VCaP (cell line): ENCODE results near the gene COG2.
"Not testable (repeated sequence)": the region's sequence is repeated elsewhere in the genome, so short reads cannot be mapped to it uniquely, and the experiment has no call there.

Experiments
- H3K27ac ChIP-seq: fragments of 450-650 bp; 2 replicates; pipeline ENCODE4 v1.5.1; 2017
- TF ChIP-seq, protein P1 (sequence below): fragments of 450-650 bp; conservative IDR thresholded peaks from 2 replicates; pipeline ENCODE4 v1.5.1; 2017; ENCODE audit warnings: mild to moderate bottlenecking, moderate library complexity

The COG2 gene

GRCh38 chr1:230694991-230695390 lies 52.7 kb downstream of the COG2 start:
- TF ChIP-seq, protein P1, sequence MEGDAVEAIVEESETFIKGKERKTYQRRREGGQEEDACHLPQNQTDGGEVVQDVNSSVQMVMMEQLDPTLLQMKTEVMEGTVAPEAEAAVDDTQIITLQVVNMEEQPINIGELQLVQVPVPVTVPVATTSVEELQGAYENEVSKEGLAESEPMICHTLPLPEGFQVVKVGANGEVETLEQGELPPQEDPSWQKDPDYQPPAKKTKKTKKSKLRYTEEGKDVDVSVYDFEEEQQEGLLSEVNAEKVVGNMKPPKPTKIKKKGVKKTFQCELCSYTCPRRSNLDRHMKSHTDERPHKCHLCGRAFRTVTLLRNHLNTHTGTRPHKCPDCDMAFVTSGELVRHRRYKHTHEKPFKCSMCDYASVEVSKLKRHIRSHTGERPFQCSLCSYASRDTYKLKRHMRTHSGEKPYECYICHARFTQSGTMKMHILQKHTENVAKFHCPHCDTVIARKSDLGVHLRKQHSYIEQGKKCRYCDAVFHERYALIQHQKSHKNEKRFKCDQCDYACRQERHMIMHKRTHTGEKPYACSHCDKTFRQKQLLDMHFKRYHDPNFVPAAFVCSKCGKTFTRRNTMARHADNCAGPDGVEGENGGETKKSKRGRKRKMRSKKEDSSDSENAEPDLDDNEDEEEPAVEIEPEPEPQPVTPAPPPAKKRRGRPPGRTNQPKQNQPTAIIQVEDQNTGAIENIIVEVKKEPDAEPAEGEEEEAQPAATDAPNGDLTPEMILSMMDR = no peak
- no peak overlapping the region for H3K27ac ChIP-seq

DNA sequence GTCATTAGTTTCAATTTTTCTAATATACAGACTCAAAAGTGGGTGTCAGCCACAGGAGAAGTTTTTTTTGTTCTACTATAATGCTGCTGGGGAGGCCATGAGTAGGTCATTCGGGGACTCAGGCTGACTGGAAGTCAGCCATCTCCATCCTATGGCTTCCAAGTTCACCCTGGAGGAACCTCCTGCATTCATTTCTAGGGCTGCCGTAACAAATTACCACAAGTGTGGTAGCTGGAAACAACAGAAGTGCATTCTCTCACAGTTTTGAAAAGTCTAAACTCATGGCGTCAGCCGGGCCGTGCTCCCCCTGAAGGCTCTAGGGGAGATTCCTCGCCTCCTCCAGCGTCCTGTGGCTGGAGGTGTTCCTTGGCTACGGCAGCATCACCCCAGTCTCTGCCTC lies 53.9 kb downstream of the COG2 start:
- H3K27ac ChIP-seq = no peak overlapping the region
- TF ChIP-seq, protein P1 = no peak

DNA sequence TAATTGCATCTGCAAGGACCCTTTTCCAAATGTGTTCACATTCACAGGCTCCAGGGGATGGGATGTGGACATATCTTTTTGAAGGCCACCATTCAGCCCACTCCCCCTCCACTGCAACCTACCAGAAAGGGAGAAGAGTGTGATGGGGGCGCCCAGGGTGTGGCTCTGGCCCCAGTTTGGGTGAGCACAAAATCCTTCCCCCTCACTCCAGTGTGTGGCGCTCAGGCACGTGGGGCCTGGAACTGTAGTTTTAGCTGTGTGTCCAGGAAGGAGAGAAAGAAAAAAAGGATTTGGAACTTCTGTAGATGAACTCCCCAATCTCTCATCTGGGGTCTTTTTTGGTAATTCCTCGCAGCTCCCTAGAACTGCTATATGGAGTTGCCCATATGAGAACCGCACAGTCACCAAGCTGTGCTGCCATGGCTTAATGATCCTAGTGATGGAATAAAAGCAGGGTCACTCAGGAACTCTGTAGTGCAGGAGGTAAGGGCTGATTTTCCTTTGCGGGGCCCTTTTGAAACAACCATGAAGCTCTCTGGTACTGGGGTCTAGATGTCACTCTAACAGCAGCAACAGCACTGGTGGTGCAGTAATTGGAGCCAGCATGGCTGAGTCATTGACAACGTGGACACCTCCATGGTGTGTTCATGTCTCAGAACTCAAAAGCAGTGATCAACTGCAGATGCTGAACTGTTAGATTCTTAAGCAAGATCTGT lies 54.6 kb downstream of the COG2 start:
- H3K27ac ChIP-seq = no peak overlapping the region
- TF ChIP-seq, protein P1 = no peak

- no peak overlapping the region for H3K27ac ChIP-seq
- TF ChIP-seq, protein P1 = no peak
Observed at GRCh38 chr1:230698130-230698529, 55.8 kb downstream of the COG2 start.

DNA sequence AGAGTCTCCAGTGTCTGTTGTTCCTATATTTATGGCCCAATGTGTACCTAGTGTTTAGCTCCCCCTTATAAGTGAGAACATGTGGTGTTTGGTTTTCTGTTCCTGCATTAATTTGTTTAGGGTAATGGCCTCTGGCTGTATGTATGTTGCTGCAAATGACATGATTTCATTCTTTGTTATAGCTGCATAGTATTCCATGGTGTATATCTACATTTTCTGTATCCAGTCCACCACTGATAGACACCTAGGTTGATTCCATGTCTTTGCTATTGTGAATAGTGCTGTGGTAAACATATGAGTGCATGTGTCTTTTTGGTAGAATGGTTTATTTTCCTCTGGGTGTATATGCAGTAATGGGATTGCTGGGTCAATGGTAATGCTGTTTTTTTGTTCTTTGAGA lies 56.7 kb downstream of the COG2 start:
- not testable (repeated sequence) for H3K27ac ChIP-seq

DNA sequence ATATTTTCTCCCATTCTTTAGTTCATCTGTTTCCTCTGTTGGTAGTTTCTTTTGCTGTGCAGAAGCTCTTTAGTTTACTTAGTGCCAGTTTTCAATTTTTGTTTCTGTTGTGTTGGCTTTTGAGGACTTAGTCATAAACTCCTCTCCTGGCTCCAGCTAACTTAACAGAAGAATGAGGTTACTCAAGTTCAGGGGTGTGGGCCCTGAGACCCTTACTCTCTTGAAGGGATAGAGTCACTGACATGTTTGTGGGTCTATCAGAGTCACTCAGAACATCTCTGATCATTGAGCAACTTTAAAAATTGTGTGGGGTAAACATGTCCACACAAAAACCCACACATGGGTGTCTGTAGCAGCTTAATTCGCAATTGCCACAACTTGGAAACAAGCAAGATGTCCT lies 57.4 kb downstream of the COG2 start:
- TF ChIP-seq, protein P1 = no peak

GRCh38 chr1:230700132-230700531 lies 57.9 kb downstream of the COG2 start:
- TF ChIP-seq, protein P1 = no peak
- no peak overlapping the region for H3K27ac ChIP-seq

More for the DNA sequence above, 57.4 kb downstream of the COG2 start:
- H3K27ac ChIP-seq = no peak overlapping the region

DNA sequence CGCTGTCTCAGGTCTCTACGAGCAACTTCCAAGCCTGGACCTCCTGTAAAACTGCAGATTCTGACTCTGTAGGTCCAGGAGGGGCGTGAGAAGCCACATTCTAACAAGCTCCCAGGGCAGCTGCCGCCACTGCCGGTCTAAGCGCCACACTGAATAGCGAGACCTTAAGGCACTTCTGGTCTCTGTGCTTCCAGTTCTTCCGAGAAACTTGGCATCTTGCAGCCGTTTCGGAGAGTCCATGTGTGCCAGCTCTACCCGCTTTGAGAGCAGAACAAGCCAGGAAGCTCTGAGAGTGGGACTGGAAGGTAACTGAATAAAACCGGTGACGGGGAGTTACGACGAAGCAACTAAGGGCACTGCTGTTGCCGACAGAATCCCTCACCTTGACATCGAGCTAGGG lies 59.2 kb downstream of the COG2 start:
- TF ChIP-seq, protein P1 = no peak
- no peak overlapping the region for H3K27ac ChIP-seq
